ENCODE measurements around the gene COMMD9. TPM values are rescaled to one million over a fixed set of nuclear protein-coding genes. Genes with fewer than 3 reads are reported as not detected.

The COMMD9 gene
- total RNA-seq, 6 donors from 2014 or later: 23.1 to 84.3 (median 49.9) TPM

DNA sequence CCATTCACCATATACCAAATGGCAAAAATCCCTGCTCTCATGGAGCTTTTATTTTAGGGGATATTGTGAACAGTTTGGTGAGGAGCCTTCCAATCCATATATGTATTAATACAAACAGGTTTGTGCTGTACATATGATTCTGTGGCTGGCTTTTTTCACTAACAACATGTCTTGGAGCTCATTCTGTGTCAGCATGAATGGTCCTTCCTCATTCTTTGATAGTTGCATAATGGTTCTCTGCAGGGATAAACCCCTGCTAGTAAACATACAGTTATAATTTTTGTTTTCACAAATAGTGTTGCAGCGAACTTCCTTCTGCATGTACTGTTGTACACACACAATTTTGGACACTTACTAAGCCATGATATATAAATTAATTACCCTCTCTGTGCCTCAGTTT, 15.1 kb upstream of the COMMD9 start:
- Histone ChIP-seq H3K4me3 (no peak overlapping the region), H3K4me1 (peaks cover 0 to 18% (median 8%) of the 10 kb centered on the region in 4 donors), H3K27me3 (no peaks in the 10 kb centered on the region), H3K27ac (no peak overlapping the region), H3K36me3 (no peaks in the 10 kb centered on the region), H3K9me3 (no peaks in the 10 kb centered on the region)
- ATAC-seq (ENCODE audit: low FRiP score in 2 of 2) (peak in 1 of 2 donors; percentile 55), DNase-seq (no peak)
- TF ChIP-seq, protein P1, sequence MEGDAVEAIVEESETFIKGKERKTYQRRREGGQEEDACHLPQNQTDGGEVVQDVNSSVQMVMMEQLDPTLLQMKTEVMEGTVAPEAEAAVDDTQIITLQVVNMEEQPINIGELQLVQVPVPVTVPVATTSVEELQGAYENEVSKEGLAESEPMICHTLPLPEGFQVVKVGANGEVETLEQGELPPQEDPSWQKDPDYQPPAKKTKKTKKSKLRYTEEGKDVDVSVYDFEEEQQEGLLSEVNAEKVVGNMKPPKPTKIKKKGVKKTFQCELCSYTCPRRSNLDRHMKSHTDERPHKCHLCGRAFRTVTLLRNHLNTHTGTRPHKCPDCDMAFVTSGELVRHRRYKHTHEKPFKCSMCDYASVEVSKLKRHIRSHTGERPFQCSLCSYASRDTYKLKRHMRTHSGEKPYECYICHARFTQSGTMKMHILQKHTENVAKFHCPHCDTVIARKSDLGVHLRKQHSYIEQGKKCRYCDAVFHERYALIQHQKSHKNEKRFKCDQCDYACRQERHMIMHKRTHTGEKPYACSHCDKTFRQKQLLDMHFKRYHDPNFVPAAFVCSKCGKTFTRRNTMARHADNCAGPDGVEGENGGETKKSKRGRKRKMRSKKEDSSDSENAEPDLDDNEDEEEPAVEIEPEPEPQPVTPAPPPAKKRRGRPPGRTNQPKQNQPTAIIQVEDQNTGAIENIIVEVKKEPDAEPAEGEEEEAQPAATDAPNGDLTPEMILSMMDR (IDR thresholded peaks at IDR 0.05): no peak
- no peak for TF ChIP-seq POLR2A (IDR thresholded peaks at IDR 0.05)
- TF ChIP-seq POLR2AphosphoS5 (IDR thresholded peaks at IDR 0.05): no peak
- no peak for TF ChIP-seq EP300 (IDR thresholded peaks at IDR 0.05)
- WGBS, 2 donors: 53 to 54% methylated on average over 1 of the region's 1 CpG

DNA sequence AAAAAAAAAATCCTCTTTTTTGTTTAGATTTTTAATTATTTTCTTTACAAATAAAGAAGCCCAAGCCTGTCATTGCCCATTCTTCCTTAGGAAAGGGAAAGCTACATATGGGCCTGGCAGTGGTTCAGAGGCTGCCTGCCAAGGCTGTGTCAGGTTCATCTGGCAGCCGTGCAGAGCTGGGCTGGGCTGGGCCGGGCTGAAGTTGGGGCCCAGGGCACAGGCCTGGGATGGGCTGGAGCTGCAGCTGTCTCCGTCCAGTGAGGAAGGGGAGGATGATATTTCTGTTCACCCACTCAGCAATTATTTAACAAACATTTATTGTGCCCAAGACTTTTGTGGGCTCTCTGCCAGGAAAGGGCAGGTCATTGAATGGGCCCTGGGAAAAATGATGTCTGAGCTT, 11.4 kb upstream of the COMMD9 start:
- H3K9me3 ChIP-seq: no peaks in the 10 kb centered on the region
- H3K4me3 ChIP-seq: no peak overlapping the region
- no peaks in the 10 kb centered on the region for H3K27me3 ChIP-seq
- no peaks in the 10 kb centered on the region for H3K36me3 ChIP-seq
- H3K27ac ChIP-seq: no peak overlapping the region
- 40 to 43% methylated on average over 1 to 3 of the region's 3 CpGs for WGBS, 2 donors
- DNase-seq (peak; percentile 45 to 48), ATAC-seq (ENCODE audit: low FRiP score in 2 of 2) (peak in 1 of 2 donors; percentile 53)
- TF ChIP-seq EP300 (IDR thresholded peaks at IDR 0.05) (no peak), POLR2A (IDR thresholded peaks at IDR 0.05) (no peak), POLR2AphosphoS5 (IDR thresholded peaks at IDR 0.05) (no peak)
- TF ChIP-seq, protein P1 (IDR thresholded peaks at IDR 0.05): no peak
- peaks cover 0 to 18% (median 8%) of the 10 kb centered on the region in 4 donors for H3K4me1 ChIP-seq

DNA sequence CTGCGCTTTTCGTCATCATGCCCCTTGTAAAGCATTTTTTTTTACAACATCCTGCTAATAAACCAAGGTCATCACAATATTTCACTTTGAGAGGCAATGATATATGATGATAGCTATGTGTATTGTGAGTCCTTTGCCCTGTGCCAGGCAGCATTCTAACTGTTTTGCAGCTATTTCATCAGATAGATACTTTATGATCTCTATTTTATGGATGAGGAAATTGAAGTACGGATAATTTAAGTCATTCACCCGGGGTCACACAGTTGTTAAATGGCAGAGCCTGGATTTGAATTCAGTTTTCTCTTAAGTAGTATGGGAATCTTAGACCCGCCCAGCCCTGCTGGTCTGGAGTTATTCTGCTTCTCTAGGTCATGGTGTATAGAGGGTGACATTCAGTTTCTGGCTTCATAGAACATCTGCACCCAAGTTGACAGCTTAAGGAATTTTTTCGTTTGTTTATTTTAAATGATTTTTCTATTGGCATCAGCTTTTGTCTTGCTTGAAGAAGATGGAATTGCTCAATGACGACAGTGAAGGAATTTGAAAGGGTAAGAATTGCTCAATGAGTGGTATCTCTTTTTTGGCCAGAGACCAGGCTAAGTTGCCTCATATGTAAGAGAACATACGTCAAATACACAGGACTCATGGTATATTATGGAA, 7.8 kb upstream of the COMMD9 start:
- ATAC-seq (ENCODE audit: low FRiP score in 2 of 2) (no peak), DNase-seq (no peak)
- Histone ChIP-seq H3K9me3 (no peaks in the 10 kb centered on the region), H3K27ac (no peak overlapping the region), H3K36me3 (no peaks in the 10 kb centered on the region), H3K4me1 (peaks cover 0 to 13% (median 6%) of the 10 kb centered on the region in 4 donors), H3K27me3 (no peaks in the 10 kb centered on the region), H3K4me3 (no peak overlapping the region)
- TF ChIP-seq POLR2A (IDR thresholded peaks at IDR 0.05) (no peak), POLR2AphosphoS5 (IDR thresholded peaks at IDR 0.05) (peak in 1 of 2 donors; percentile 58), EP300 (IDR thresholded peaks at IDR 0.05) (no peak)
- TF ChIP-seq, protein P1 (IDR thresholded peaks at IDR 0.05): no peak
- 73% methylated on average over 8 of the region's 8 CpGs for WGBS, 2 donors

DNA sequence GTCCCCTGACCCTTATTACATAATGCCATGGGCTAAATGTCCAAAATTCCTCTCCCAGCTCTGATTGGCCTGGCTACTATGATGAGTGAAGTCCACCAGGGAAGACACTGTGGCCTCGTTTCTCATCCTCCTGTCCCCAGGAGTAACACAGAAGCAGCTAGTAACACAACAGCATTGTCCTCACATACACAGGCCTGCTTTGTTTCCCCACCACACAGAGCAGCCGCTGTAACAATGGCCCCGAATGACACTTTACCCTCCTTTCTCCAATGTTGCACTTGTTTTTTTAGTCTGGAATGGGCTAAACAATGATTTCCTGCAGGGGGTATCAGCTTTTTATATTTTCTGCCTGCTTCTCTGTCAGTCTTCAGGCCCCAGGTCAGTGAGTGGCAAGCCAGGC, 6.7 kb upstream of the COMMD9 start, which contains the start of gene PRR5L:
Gene PRR5L (plus strand): TSS at position 363 of the 400 bp plus-strand sequence. CDS start 104,834 bp downstream, outside the sequence.
- no peaks in the 10 kb centered on the region for H3K36me3 ChIP-seq
- ATAC-seq (ENCODE audit: low FRiP score in 2 of 2): no peak
- TF ChIP-seq POLR2AphosphoS5 (IDR thresholded peaks at IDR 0.05): no peak
- TF ChIP-seq POLR2A (IDR thresholded peaks at IDR 0.05): no peak
- TF ChIP-seq, protein P1 (IDR thresholded peaks at IDR 0.05): no peak
- no peak for TF ChIP-seq EP300 (IDR thresholded peaks at IDR 0.05)
- no peak within 1 kb of the TSS for H3K27ac ChIP-seq
- DNase-seq: no peak
- no peak within 1 kb of the TSS for H3K4me3 ChIP-seq
- H3K27me3 ChIP-seq: no peaks in the 10 kb centered on the region
- no peaks in the 10 kb centered on the region for H3K9me3 ChIP-seq
- 66 to 82% methylated on average over 3 of the region's 3 CpGs for WGBS, 2 donors
- H3K4me1 ChIP-seq: peaks cover 0 to 12% (median 5%) of the 10 kb centered on the region in 4 donors

DNA sequence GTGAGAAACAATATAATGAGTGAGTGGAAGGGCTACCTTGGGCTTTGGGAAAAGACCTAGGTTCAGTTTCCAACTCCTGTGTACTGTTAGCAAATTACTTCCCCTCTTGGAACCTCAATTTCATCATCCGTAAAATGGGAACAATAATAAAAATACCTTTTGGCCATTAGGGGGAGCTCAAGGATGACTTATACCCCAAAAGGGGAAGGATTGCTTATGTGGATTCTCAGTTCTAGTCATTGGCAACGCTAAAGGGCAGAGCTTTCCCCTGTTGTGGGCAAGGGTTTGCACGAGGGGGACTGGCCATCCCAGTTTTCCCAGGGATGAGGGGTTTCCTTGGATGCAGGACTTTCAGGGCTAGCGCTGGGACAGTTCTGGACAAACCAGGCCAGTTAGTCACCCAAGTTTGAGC, 3.1 kb upstream of the COMMD9 start:
- WGBS, 2 donors: 23 to 24% methylated on average over 4 of the region's 4 CpGs
- no peaks in the 10 kb centered on the region for H3K36me3 ChIP-seq
- TF ChIP-seq, protein P1 (IDR thresholded peaks at IDR 0.05): peak in 5 of 6 experiments; percentile 37 to 72 (median 65)
- TF ChIP-seq POLR2AphosphoS5 (IDR thresholded peaks at IDR 0.05) (no peak), POLR2A (IDR thresholded peaks at IDR 0.05) (no peak)
- no peaks in the 10 kb centered on the region for H3K9me3 ChIP-seq
- DNase-seq: no peak
- peaks cover 12 to 22% (median 16%) of the 10 kb centered on the region in 4 donors for H3K4me1 ChIP-seq
- H3K27ac ChIP-seq: no peak overlapping the region
- peak in 1 of 2 donors; percentile 65 for ATAC-seq (ENCODE audit: low FRiP score in 2 of 2)
- no peaks in the 10 kb centered on the region for H3K27me3 ChIP-seq
- H3K4me3 ChIP-seq: no peak overlapping the region

Data from upper lobe of left lung (tissue), 6 donors.